HL-60 (cell line): ENCODE measurements around the gene ANAPC2.

Experiments
- DNase-seq, 2 experiments: peaks; one replicate each; pipeline ENCODE4 v3.0.0-alpha.2; 2010 to 2020; ENCODE audit warnings: low read depth in 1 of 2, low spot score in 1 of 2
- H3K27ac ChIP-seq: fragments of 250-450 bp; sonication (Bioruptor Pico); replicated peaks from 2 replicates; pipeline ENCODE4 v1.5.1; 2020; ENCODE audit warnings: mild to moderate bottlenecking, moderate library complexity
- H3K27me3 ChIP-seq: fragments of 250-450 bp; sonication (Bioruptor Pico); 2 replicates; pipeline ENCODE4 v1.5.1; 2021; ENCODE audit warnings: mild to moderate bottlenecking, moderate library complexity; ENCODE audit not compliant: insufficient read depth, poor library complexity, severe bottlenecking
- H3K4me3 ChIP-seq: replicated peaks from 2 replicates; pipeline ENCODE4 v1.5.1; 2011; ENCODE audit warnings: mild to moderate bottlenecking, control low read depth, low read length; ENCODE audit not compliant: insufficient read depth
- CTCF ChIP-seq: IDR thresholded peaks from one replicate; pipeline ENCODE4 v1.5.1; 2011; ENCODE audit warnings: low read length, control low read depth, inconsistent platforms; ENCODE audit not compliant: insufficient read depth
- GABPA ChIP-seq: IDR thresholded peaks from 2 replicates; pipeline ENCODE4 v1.6.1; 2012; ENCODE audit warnings: low read depth
- POLR2AphosphoS5 ChIP-seq: IDR thresholded peaks from 2 replicates; pipeline ENCODE4 v1.6.1; 2012; ENCODE audit warnings: low read depth
- REST ChIP-seq: IDR thresholded peaks from 2 replicates; pipeline ENCODE4 v1.6.1; 2012; ENCODE audit warnings: low read depth; ENCODE audit not compliant: insufficient replicate concordance
- SPI1 ChIP-seq: IDR thresholded peaks from 2 replicates; pipeline ENCODE4 v1.6.1; 2012; ENCODE audit warnings: low read depth, mild to moderate bottlenecking, borderline replicate concordance

The ANAPC2 gene

GRCh38 chr9:137211532-137211931 lies 23.2 kb upstream of the ANAPC2 start:
- no peak for DNase-seq
- TF ChIP-seq SPI1 (no peak), POLR2AphosphoS5 (peak; percentile 63), REST (no peak), CTCF (no peak), GABPA (no peak)
- H3K4me3 ChIP-seq: no peak overlapping the region
- H3K27ac ChIP-seq: no peak overlapping the region
- no peaks in the 10 kb centered on the region for H3K27me3 ChIP-seq

GRCh38 chr9:137206602-137207001 lies 18.2 kb upstream of the ANAPC2 start:
- peak overlapping the region; percentile 96 for H3K4me3 ChIP-seq
- H3K27me3 ChIP-seq: no peaks in the 10 kb centered on the region
- H3K27ac ChIP-seq: peak overlapping the region; percentile 80
- TF ChIP-seq REST (no peak), POLR2AphosphoS5 (0 out of 2 replicates have a peak, but pooled peaks have one; percentile 6)
- DNase-seq: no peak

- TF ChIP-seq SPI1: peak; percentile 32; the same call in 1 of the 2 replicates
- peak; percentile 59 for TF ChIP-seq REST
- peak; percentile 96 for TF ChIP-seq GABPA
- TF ChIP-seq POLR2AphosphoS5: peak; percentile 84; the same call in 1 of the 2 replicates
- TF ChIP-seq CTCF: no peak
- H3K27ac ChIP-seq: peak within 1 kb of the TSS; percentile 80
- peak within 1 kb of the TSS; percentile 96 for H3K4me3 ChIP-seq
- peak; percentile 82 to 89 for DNase-seq
- H3K27me3 ChIP-seq: no peaks in the 10 kb centered on the region
These were observed 17.0 kb upstream of the ANAPC2 start, which contains the start of the genes NDOR1 and TMEM203 for GRCh38 chr9:137205126-137206069. Gene NDOR1 (plus strand): TSS chr9:137205700. CDS start chr9:137205778, 78 bp downstream. Gene TMEM203 (minus strand): TSS chr9:137205648. CDS start chr9:137205414, 234 bp downstream.
